Endothelial cell of umbilical vein (primary cell): Measurements from ENCODE around the gene OTOGL. TPM values are rescaled to one million over a fixed set of nuclear protein-coding genes. Genes with fewer than 3 reads are reported as not detected.

ENCODE experiments used
- BruUV-seq: library from RNA; stranded (reverse); fragments of 400-500 nt; replicated peaks from 2 replicates; lab custom pipeline; 2021; lab: Mats Ljungman, UMichigan
- CTCF ChIA-PET: fragments of 300-600, 350-600 bp; sonication (Branson Sonifier 250); formaldehyde crosslinking; loops from one replicate; lab custom pipeline; 2021; ENCODE audit warnings: antibody characterized with exemption, inconsistent platforms; lab: Charles Lee
- POLR2A ChIA-PET: fragments of 300-600, 350-600 bp; sonication (Branson Sonifier 250); formaldehyde crosslinking; loops from one replicate; lab custom pipeline; 2021; ENCODE audit warnings: antibody characterized with exemption, inconsistent platforms; lab: Charles Lee
- DNase-seq: peaks from one replicate; pipeline ENCODE4 v3.0.0-alpha.2; 2011; ENCODE audit warnings: low read depth, low spot score
- FAIRE-seq: peaks from 2 replicates; lab custom pipeline; 2011; peaks lifted over from hg19 to GRCh38; lab: Jason Lieb, UNC
- H2AFZ ChIP-seq: 2 replicates; pipeline ENCODE4 v1.6.0; 2012; ENCODE audit warnings: low read depth, low read length, control low read depth, inconsistent platforms
- H3K27ac ChIP-seq: 2 replicates; pipeline ENCODE4 v1.5.1; 2011; ENCODE audit warnings: low read depth, mild to moderate bottlenecking, control low read depth, low read length, moderate library complexity; ENCODE audit not compliant: insufficient read depth
- H3K27me3 ChIP-seq, 2 experiments: 2 replicates each; pipeline versions ENCODE4 v1.6.0 to v1.6.1; 2011; ENCODE audit warnings: low read length in 2 of 2, mixed read lengths in 1 of 2; ENCODE audit not compliant: control insufficient read depth in 2 of 2, insufficient read depth in 2 of 2
- H3K36me3 ChIP-seq, 2 experiments: 2 replicates in 1 of 2; 3 replicates in 1 of 2; pipeline ENCODE4 v1.5.1; 2011; ENCODE audit warnings: low read length in 2 of 2, mild to moderate bottlenecking in 1 of 2, moderate library complexity in 1 of 2; ENCODE audit not compliant: control insufficient read depth in 2 of 2, insufficient read depth in 2 of 2; ENCODE audit errors: extremely low read depth in 1 of 2
- H3K4me1 ChIP-seq: 3 replicates; pipeline ENCODE4 v1.5.1; 2011; ENCODE audit warnings: mild to moderate bottlenecking, low read length; ENCODE audit not compliant: control insufficient read depth, insufficient read depth; ENCODE audit errors: extremely low read depth
- H3K4me2 ChIP-seq: 2 replicates; pipeline ENCODE4 v1.6.1; 2011; ENCODE audit warnings: low read length, control low read depth, mixed read lengths; ENCODE audit not compliant: insufficient read depth
- H3K4me3 ChIP-seq, 3 experiments: fragments of 200-600 bp in 1 of 3; sonication (generic), shearing (Covaris generic) in 1 of 3; replicated peaks in 1 of 3; 2 replicates each; pipeline ENCODE4 v1.5.1; 2011 to 2016; ENCODE audit warnings: control low read depth in 3 of 3, low read length in 3 of 3, mild to moderate bottlenecking in 2 of 3, inconsistent platforms in 1 of 3, low read depth in 1 of 3, moderate library complexity in 1 of 3; ENCODE audit not compliant: insufficient read depth in 1 of 3
- H3K79me2 ChIP-seq: 2 replicates; pipeline ENCODE4 v1.6.0; 2012; ENCODE audit warnings: low read length, inconsistent platforms; ENCODE audit not compliant: control insufficient read depth, insufficient read depth
- H3K9ac ChIP-seq: replicated peaks from 2 replicates; pipeline ENCODE3; 2011; ENCODE audit warnings: low read length, control low read depth; ENCODE audit not compliant: insufficient read depth; ENCODE audit errors: extremely low read depth
- H3K9me1 ChIP-seq: replicated peaks from 3 replicates; pipeline ENCODE4 v1.6.0; 2011; ENCODE audit warnings: mild to moderate bottlenecking, low read length; ENCODE audit not compliant: control insufficient read depth, insufficient read depth; ENCODE audit errors: extremely low read depth
- H3K9me3 ChIP-seq: replicated peaks from 2 replicates; pipeline ENCODE4 v1.5.1; 2012; ENCODE audit warnings: low read length, inconsistent platforms; ENCODE audit not compliant: control insufficient read depth, insufficient read depth
- H4K20me1 ChIP-seq: replicated peaks from 2 replicates; pipeline ENCODE3; 2011; ENCODE audit warnings: mild to moderate bottlenecking, low read length; ENCODE audit not compliant: control insufficient read depth, insufficient read depth; ENCODE audit errors: extremely low read depth
- EZH2 ChIP-seq: IDR thresholded peaks from 2 replicates; pipeline ENCODE4 v1.6.1; 2012; ENCODE audit warnings: borderline replicate concordance, low read depth, mild to moderate bottlenecking, moderate library complexity, low read length, inconsistent platforms; ENCODE audit not compliant: severe bottlenecking
- FOS ChIP-seq: IDR thresholded peaks from 2 replicates; pipeline ENCODE4 v1.6.1; 2011; ENCODE audit warnings: mild to moderate bottlenecking, low read length, moderate library complexity, borderline replicate concordance; ENCODE audit not compliant: insufficient read depth
- GATA2 ChIP-seq: IDR thresholded peaks from 2 replicates; pipeline ENCODE4 v1.7.0; 2011; ENCODE audit warnings: low read depth, mild to moderate bottlenecking, moderate library complexity, mixed read lengths, low read length; ENCODE audit not compliant: insufficient read length, insufficient read depth
- JUN ChIP-seq: IDR thresholded peaks from 2 replicates; pipeline ENCODE4 v1.6.1; 2011; ENCODE audit warnings: borderline replicate concordance, low read depth; ENCODE audit not compliant: insufficient read length, insufficient read depth
- MYC ChIP-seq: IDR thresholded peaks from one replicate; pipeline ENCODE4 v1.6.1; 2011; ENCODE audit warnings: mild to moderate bottlenecking, low read depth, low read length
- POLR2A ChIP-seq: IDR thresholded peaks from 2 replicates; pipeline ENCODE4 v1.6.1; 2012; ENCODE audit warnings: low read depth, mild to moderate bottlenecking, control low read depth, low read length
- POLR2AphosphoS5 ChIP-seq: IDR thresholded peaks from 2 replicates; pipeline ENCODE4 v1.6.1; 2012; ENCODE audit warnings: low read depth, mild to moderate bottlenecking, control low read depth, low read length, moderate library complexity; ENCODE audit not compliant: insufficient read depth
- dilution Hi-C: fragments of 300-500 bp; cut with MboI; formaldehyde crosslinking; loops from one replicate; pipeline ENCODE4 v1.15.0; 2019; ENCODE audit warnings: low sequenced_read_pairs; ENCODE audit not compliant: extremely low pct_ligation_motif_present
- intact Hi-C: fragments of 100-400 bp; cut with micrococcal nuclease; formaldehyde crosslinking; loops from one replicate; pipeline ENCODE4 v1.10.0; 2022
- polyA plus RNA-seq, 4 experiments: library from polyadenylated mRNA; depleted of rRNA in 3 of 4; stranded (reverse) in 3 of 4; unstranded in 1 of 4; fragments of >200 nt; gene quantifications; 2 replicates each; pipeline versions ENCODE4 v1.2.1 to v1.2.3, GENCODE V29; 2011 to 2012; ENCODE audit warnings: missing spikeins in 1 of 4
- total RNA-seq: library from RNA; stranded (reverse); gene quantifications from 2 replicates; pipeline ENCODE4 v1.2.3, GENCODE V29; 2021
- TF ChIP-seq, protein P1 (sequence below), 2 donors: IDR thresholded peaks; 1 replicate in 1 of 2; 2 replicates in 1 of 2; pipeline ENCODE4 v1.5.1; 2011; ENCODE audit warnings: low read length in 2 of 2, mild to moderate bottlenecking in 2 of 2, moderate library complexity in 2 of 2, control low read depth in 1 of 2, inconsistent platforms in 1 of 2, low read depth in 1 of 2; ENCODE audit not compliant: insufficient read depth in 1 of 2; ENCODE audit errors: extremely low read depth in 1 of 2
- TF ChIP-seq, protein P2 (sequence below): IDR thresholded peaks from 2 replicates; pipeline ENCODE4 v1.6.1; 2011; ENCODE audit not compliant: insufficient read depth, insufficient read length

Gene OTOGL
- total and polyA plus RNA-seq, 2 donors (not counting 3 experiments of a cell fraction or from before 2014, with no cell fraction given), result 1.4 to 2.0 TPM

DNA sequence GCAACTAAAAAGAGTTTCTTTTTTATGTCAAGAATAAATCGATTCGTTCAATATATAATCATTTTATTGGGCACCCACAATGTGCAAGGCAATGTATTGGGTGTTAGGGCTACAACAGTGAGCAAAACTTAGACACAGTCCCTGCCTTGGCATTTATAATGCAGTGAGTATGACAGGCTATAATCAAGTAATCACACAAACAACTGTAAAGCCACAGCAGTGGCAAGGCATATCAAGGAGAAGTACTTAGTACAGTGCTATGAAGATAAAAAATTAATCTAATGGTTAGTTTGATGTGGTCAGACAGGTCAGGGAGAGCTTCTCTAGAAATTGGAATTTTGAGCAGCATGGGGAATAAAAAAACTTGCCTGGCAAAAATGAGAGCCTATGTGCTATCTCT is 39.5 kb upstream of the OTOGL start:
- no peaks in the 10 kb centered on the region for H3K9me1 ChIP-seq
- CTCF ChIA-PET, result no interaction called here
- H4K20me1 ChIP-seq, result no peaks in the 10 kb centered on the region
- H2AFZ ChIP-seq, result no peak overlapping the region
- H3K79me2 ChIP-seq, result no peaks in the 10 kb centered on the region
- POLR2A ChIA-PET, result no interaction called here
- H3K9me3 ChIP-seq, result no peaks in the 10 kb centered on the region
- H3K27me3 ChIP-seq, result peaks cover 0 to 5% of the 10 kb centered on the region in 2 experiments
- H3K9ac ChIP-seq, result no peak overlapping the region
- FAIRE-seq, result no peak
- intact Hi-C loops, result loop anchor here (5.0 kb wide), 2 partner anchors 218 to 513 kb away; no protein-coding TSS in a partner anchor
- no peak overlapping the region for H3K4me3 ChIP-seq
- H3K4me1 ChIP-seq, result peaks cover 17% of the 10 kb centered on the region
- DNase-seq, result no peak
- no peak overlapping the region for H3K4me2 ChIP-seq
- H3K36me3 ChIP-seq, result no peaks in the 10 kb centered on the region
- dilution Hi-C loops, result no loop called here
- TF ChIP-seq POLR2A (no peak), MYC (no peak), JUN (no peak), FOS (no peak), POLR2AphosphoS5 (no peak), EZH2 (no peak), GATA2 (no peak)
- TF ChIP-seq, protein P1, sequence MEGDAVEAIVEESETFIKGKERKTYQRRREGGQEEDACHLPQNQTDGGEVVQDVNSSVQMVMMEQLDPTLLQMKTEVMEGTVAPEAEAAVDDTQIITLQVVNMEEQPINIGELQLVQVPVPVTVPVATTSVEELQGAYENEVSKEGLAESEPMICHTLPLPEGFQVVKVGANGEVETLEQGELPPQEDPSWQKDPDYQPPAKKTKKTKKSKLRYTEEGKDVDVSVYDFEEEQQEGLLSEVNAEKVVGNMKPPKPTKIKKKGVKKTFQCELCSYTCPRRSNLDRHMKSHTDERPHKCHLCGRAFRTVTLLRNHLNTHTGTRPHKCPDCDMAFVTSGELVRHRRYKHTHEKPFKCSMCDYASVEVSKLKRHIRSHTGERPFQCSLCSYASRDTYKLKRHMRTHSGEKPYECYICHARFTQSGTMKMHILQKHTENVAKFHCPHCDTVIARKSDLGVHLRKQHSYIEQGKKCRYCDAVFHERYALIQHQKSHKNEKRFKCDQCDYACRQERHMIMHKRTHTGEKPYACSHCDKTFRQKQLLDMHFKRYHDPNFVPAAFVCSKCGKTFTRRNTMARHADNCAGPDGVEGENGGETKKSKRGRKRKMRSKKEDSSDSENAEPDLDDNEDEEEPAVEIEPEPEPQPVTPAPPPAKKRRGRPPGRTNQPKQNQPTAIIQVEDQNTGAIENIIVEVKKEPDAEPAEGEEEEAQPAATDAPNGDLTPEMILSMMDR (IDR thresholded peaks at IDR 0.05; ENCODE audit: extremely low read depth in 1 of 2, insufficient read depth in 1 of 2, low read depth in 1 of 2, low read length in 2 of 2), result no peak
- TF ChIP-seq, protein P2, sequence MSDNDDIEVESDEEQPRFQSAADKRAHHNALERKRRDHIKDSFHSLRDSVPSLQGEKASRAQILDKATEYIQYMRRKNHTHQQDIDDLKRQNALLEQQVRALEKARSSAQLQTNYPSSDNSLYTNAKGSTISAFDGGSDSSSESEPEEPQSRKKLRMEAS, result no peak
- no TSS peak for BruUV-seq
- no peak overlapping the region for H3K27ac ChIP-seq
